Caco-2 (cell line): ENCODE measurements around the gene AGMO. TPM values are rescaled to one million over a fixed set of nuclear protein-coding genes. Genes with fewer than 3 reads are reported as not detected.

Experiments
- BruUV-seq: library from RNA; stranded (reverse); fragments of 400-500 nt; replicated peaks from 2 replicates; lab custom pipeline; 2021; lab: Mats Ljungman, UMichigan
- CTCF ChIA-PET: fragments of 300-600 bp; sonication (Branson Sonifier 250); formaldehyde crosslinking; loops from one replicate; lab custom pipeline; 2022; ENCODE audit warnings: antibody characterized with exemption; lab: Charles Lee
- POLR2A ChIA-PET: fragments of 300-600 bp; sonication (Branson Sonifier 250); formaldehyde crosslinking; loops from one replicate; lab custom pipeline; 2022; ENCODE audit warnings: antibody characterized with exemption; lab: Charles Lee
- DNase-seq, 2 experiments: peaks; one replicate each; pipeline versions ENCODE4 v3.0.0 to v3.0.0-alpha.2; 2020 to 2022
- H3K27me3 ChIP-seq: replicated peaks from 2 replicates; pipeline ENCODE4 v1.6.0; 2011; ENCODE audit warnings: low read length; ENCODE audit not compliant: control insufficient read depth, insufficient read depth
- H3K36me3 ChIP-seq: 2 replicates; pipeline ENCODE4 v1.5.1; 2011; ENCODE audit warnings: low read length; ENCODE audit not compliant: control insufficient read depth, insufficient read depth
- H3K4me1 ChIP-seq: fragments of 250-450 bp; sonication (Bioruptor Pico); 2 replicates; pipeline ENCODE4 v1.5.1; 2020; ENCODE audit warnings: mild to moderate bottlenecking
- H3K4me3 ChIP-seq: 2 replicates; pipeline ENCODE4 v1.5.1; 2011; ENCODE audit warnings: low read depth, mild to moderate bottlenecking, control low read depth, low read length
- H3K9me3 ChIP-seq: fragments of 250-450 bp; sonication (Bioruptor Pico); 2 replicates; pipeline ENCODE4 v1.5.1; 2020; ENCODE audit warnings: mild to moderate bottlenecking, moderate library complexity
- H3K27ac Mint-ChIP-seq: one replicate; pipeline ENCODE4 v1.8.0; 2022; ENCODE audit warnings: mixed read lengths; ENCODE audit not compliant: unreplicated experiment
- H3K27me3 Mint-ChIP-seq: one replicate; pipeline ENCODE4 v1.8.0; 2022; ENCODE audit warnings: mixed read lengths; ENCODE audit not compliant: insufficient read depth, unreplicated experiment
- H3K36me3 Mint-ChIP-seq: one replicate; pipeline ENCODE4 v1.8.0; 2022; ENCODE audit warnings: mild to moderate bottlenecking, mixed read lengths; ENCODE audit not compliant: insufficient read depth, unreplicated experiment
- H3K4me1 Mint-ChIP-seq: one replicate; pipeline ENCODE4 v1.8.0; 2022; ENCODE audit warnings: low read depth, mixed read lengths; ENCODE audit not compliant: unreplicated experiment
- H3K4me3 Mint-ChIP-seq: one replicate; pipeline ENCODE4 v1.8.0; 2022; ENCODE audit warnings: mild to moderate bottlenecking, moderate library complexity, mixed read lengths; ENCODE audit not compliant: unreplicated experiment
- H3K9me3 Mint-ChIP-seq: one replicate; pipeline ENCODE4 v1.8.0; 2022; ENCODE audit warnings: mixed read lengths; ENCODE audit not compliant: unreplicated experiment
- CTCF ChIP-seq, 2 experiments: fragments of 200-600 bp in 1 of 2; IDR thresholded peaks; 1 replicate in 1 of 2; 2 replicates in 1 of 2; pipeline versions ENCODE4 v1.5.1 to v1.8.0; 2011 to 2022; ENCODE audit warnings: antibody characterized with exemption in 1 of 2, control low read depth in 1 of 2, inconsistent platforms in 1 of 2, low read depth in 1 of 2, low read length in 1 of 2, mild to moderate bottlenecking in 1 of 2, moderate library complexity in 1 of 2; ENCODE audit not compliant: insufficient read depth in 1 of 2, severe bottlenecking in 1 of 2, unreplicated experiment in 1 of 2
- intact Hi-C: fragments of 100-400 bp; cut with micrococcal nuclease; formaldehyde crosslinking; loops from one replicate; pipeline ENCODE4 v1.10.0; 2022; ENCODE audit not compliant: unreplicated experiment
- total RNA-seq: library from RNA; stranded (reverse); gene quantifications from 2 replicates; pipeline ENCODE4 v1.2.3, GENCODE V29; 2022

Gene AGMO
- total RNA-seq, 1 experiment from 2014 or later: 0.16 TPM

- intact Hi-C loops: no loop called here
- no TSS peak for BruUV-seq
- Histone ChIP-seq H3K9me3 (no peaks in the 10 kb centered on the region), H3K4me3 (no peak overlapping the region), H3K27me3 (no peaks in the 10 kb centered on the region), H3K4me1 (no peaks in the 10 kb centered on the region), H3K36me3 (no peaks in the 10 kb centered on the region)
- Mint-ChIP-seq H3K27me3 (no peaks in the 10 kb centered on the region), H3K27ac (no peak overlapping the region), H3K36me3 (no peaks in the 10 kb centered on the region), H3K9me3 (no peaks in the 10 kb centered on the region), H3K4me1 (no peaks in the 10 kb centered on the region), H3K4me3 (no peak overlapping the region)
- ChIA-PET CTCF (interaction anchor here (0.5 kb wide), 1 partner anchor 85 kb away, joined by 3 read pairs; no protein-coding TSS in a partner anchor), POLR2A (no interaction called here)
- no peak for TF ChIP-seq CTCF (IDR thresholded peaks at IDR 0.05; ENCODE audit: insufficient read depth in 1 of 2, low read depth in 1 of 2, low read length in 1 of 2, severe bottlenecking in 1 of 2, unreplicated experiment in 1 of 2)
- DNase-seq: no peak
These were observed 172.7 kb downstream of the AGMO start for GRCh38 chr7:15389073-15389472.

- H3K4me1 ChIP-seq: no peaks in the 10 kb centered on the region
- no peaks in the 10 kb centered on the region for H3K4me1 Mint-ChIP-seq
- H3K27me3 Mint-ChIP-seq: peaks cover 4% of the 10 kb centered on the region
- H3K4me3 Mint-ChIP-seq: no peak overlapping the region
- no peaks in the 10 kb centered on the region for H3K36me3 ChIP-seq
- no TSS peak for BruUV-seq
- H3K36me3 Mint-ChIP-seq: no peaks in the 10 kb centered on the region
- no peak overlapping the region for H3K4me3 ChIP-seq
- ChIA-PET CTCF (no interaction called here), POLR2A (no interaction called here)
- no peak for TF ChIP-seq CTCF (IDR thresholded peaks at IDR 0.05; ENCODE audit: insufficient read depth in 1 of 2, low read depth in 1 of 2, low read length in 1 of 2, severe bottlenecking in 1 of 2, unreplicated experiment in 1 of 2)
- no peaks in the 10 kb centered on the region for H3K9me3 ChIP-seq
- no peak for DNase-seq
- intact Hi-C loops: no loop called here
- no peaks in the 10 kb centered on the region for H3K9me3 Mint-ChIP-seq
- no peak overlapping the region for H3K27ac Mint-ChIP-seq
- no peaks in the 10 kb centered on the region for H3K27me3 ChIP-seq
These were observed 183.2 kb downstream of the AGMO start for GRCh38 chr7:15378494-15379145.

GRCh38 chr7:15376600-15376999 lies 185.2 kb downstream of the AGMO start:
- no peaks in the 10 kb centered on the region for H3K4me1 ChIP-seq
- no peak overlapping the region for H3K4me3 ChIP-seq
- no peak for TF ChIP-seq CTCF (IDR thresholded peaks at IDR 0.05; ENCODE audit: insufficient read depth in 1 of 2, low read depth in 1 of 2, low read length in 1 of 2, severe bottlenecking in 1 of 2, unreplicated experiment in 1 of 2)
- no peaks in the 10 kb centered on the region for H3K27me3 ChIP-seq
- Mint-ChIP-seq H3K4me3 (no peak overlapping the region), H3K27ac (no peak overlapping the region), H3K4me1 (no peaks in the 10 kb centered on the region), H3K9me3 (no peaks in the 10 kb centered on the region), H3K36me3 (no peaks in the 10 kb centered on the region), H3K27me3 (peaks cover 4% of the 10 kb centered on the region)
- CTCF ChIA-PET: no interaction called here
- no TSS peak for BruUV-seq
- H3K9me3 ChIP-seq: no peaks in the 10 kb centered on the region
- intact Hi-C loops: no loop called here
- DNase-seq: no peak
- POLR2A ChIA-PET: no interaction called here
- H3K36me3 ChIP-seq: no peaks in the 10 kb centered on the region
